HCT116 (cell line): ENCODE measurements around the gene PTS. TPM values are rescaled to one million over a fixed set of nuclear protein-coding genes. Genes with fewer than 3 reads are reported as not detected.

Source experiments
- ATAC-seq: fragments of 200-7000 bp; cut with Tn5 transposase; 2 replicates; pipeline ENCODE4 v1.9.1; 2020; ENCODE audit warnings: mild to moderate bottlenecking, moderate library complexity
- Bru-seq: library from RNA; stranded (reverse); fragments of 400-500 nt; gene quantifications from one replicate; lab custom pipeline; 2021; lab: Mats Ljungman, UMichigan
- BruChase-seq, 2 experiments: library from RNA; stranded (reverse); fragments of 400-500 nt; gene quantifications; one replicate each; lab custom pipeline; 2021; lab: Mats Ljungman, UMichigan
- BruUV-seq: library from RNA; stranded (reverse); fragments of 400-500 nt; replicated peaks from 2 replicates; lab custom pipeline; 2021; lab: Mats Ljungman, UMichigan
- CTCF ChIA-PET: fragments of 300-600 bp; sonication (Branson Sonifier 250); formaldehyde crosslinking; loops from one replicate; lab custom pipeline; 2021; ENCODE audit warnings: antibody characterized with exemption; lab: Charles Lee
- POLR2A ChIA-PET: fragments of 300-600, 350-600 bp; sonication (Branson Sonifier 250); formaldehyde crosslinking; loops from one replicate; lab custom pipeline; 2021; ENCODE audit warnings: antibody characterized with exemption; lab: Charles Lee
- RAD21 ChIA-PET, 2 experiments: fragments of 300-600 bp; sonication (Branson Sonifier 250); formaldehyde crosslinking; loops; one replicate each; lab custom pipeline; 2023; ENCODE audit warnings: low total read pairs in 2 of 2; ENCODE audit not compliant: uncharacterized antibody in 2 of 2, unreplicated experiment in 2 of 2, low non-redundant PET in 1 of 2; lab: Charles Lee
- DNase-seq: peaks from one replicate; pipeline ENCODE4 v3.0.0-alpha.2; 2010; ENCODE audit warnings: low read depth, low spot score
- H2AFZ ChIP-seq: fragments of 200-600 bp; shearing (Covaris generic), sonication (generic); 2 replicates; pipeline ENCODE4 v1.6.1; 2017; ENCODE audit warnings: low read depth, mixed run types, mixed read lengths, antibody characterized with exemption, low read length; ENCODE audit not compliant: poor library complexity, severe bottlenecking
- H3K27ac ChIP-seq: 2 replicates; pipeline ENCODE4 v1.5.1; 2012; ENCODE audit warnings: low read depth, low read length
- H3K27me3 ChIP-seq: fragments of 200-600 bp; sonication (generic); 2 replicates; pipeline ENCODE4 v1.6.1; 2016; ENCODE audit warnings: mixed run types, low read length, mixed read lengths; ENCODE audit not compliant: insufficient read depth
- H3K36me3 ChIP-seq, 2 experiments: fragments of 200-500 bp in 1 of 2; fragments of 200-600 bp in 1 of 2; sonication (Bioruptor generic) in 1 of 2; sonication (generic) in 1 of 2; 2 replicates each; pipeline versions ENCODE4 v1.5.1 to v1.6.1; 2014 to 2016; ENCODE audit warnings: low read length in 2 of 2, inconsistent platforms in 1 of 2, mixed read lengths in 1 of 2, mixed run types in 1 of 2; ENCODE audit not compliant: insufficient read depth in 2 of 2, control insufficient read depth in 1 of 2
- H3K4me1 ChIP-seq, 2 experiments: fragments of 200-600 bp in 1 of 2; sonication (generic) in 1 of 2; 2 replicates each; pipeline versions ENCODE4 v1.5.1 to v1.6.1; 2012 to 2017; ENCODE audit warnings: low read length in 2 of 2, inconsistent platforms in 1 of 2, mild to moderate bottlenecking in 1 of 2, mixed read lengths in 1 of 2, mixed run types in 1 of 2, moderate library complexity in 1 of 2; ENCODE audit not compliant: insufficient read depth in 2 of 2, control insufficient read depth in 1 of 2
- H3K4me2 ChIP-seq: fragments of 200-600 bp; sonication (generic); 2 replicates; pipeline ENCODE4 v1.6.1; 2017; ENCODE audit warnings: mixed run types, low read length, mixed read lengths
- H3K4me3 ChIP-seq, 2 experiments: fragments of 200-600 bp in 1 of 2; sonication (generic) in 1 of 2; replicated peaks in 1 of 2; 2 replicates each; pipeline ENCODE4 v1.5.1; 2011 to 2016; ENCODE audit warnings: low read length in 2 of 2, control low read depth in 1 of 2, low read depth in 1 of 2, mild to moderate bottlenecking in 1 of 2, mixed read lengths in 1 of 2, mixed run types in 1 of 2
- H3K79me2 ChIP-seq: fragments of 200-600 bp; sonication (generic); 2 replicates; pipeline ENCODE4 v1.6.1; 2017; ENCODE audit warnings: mild to moderate bottlenecking, mixed run types, low read length, moderate library complexity, mixed read lengths; ENCODE audit not compliant: insufficient read depth
- H3K9ac ChIP-seq: fragments of 200-600 bp; sonication (generic); 2 replicates; pipeline ENCODE4 v1.6.1; 2016; ENCODE audit warnings: low read length, mixed read lengths
- H3K9me2 ChIP-seq: fragments of 200-600 bp; sonication (generic), shearing (Covaris generic); 2 replicates; pipeline ENCODE4 v1.6.1; 2017; ENCODE audit warnings: mixed run types, mild to moderate bottlenecking, moderate library complexity; ENCODE audit not compliant: insufficient read depth
- H3K9me3 ChIP-seq, 2 experiments: fragments of 200-500 bp in 1 of 2; fragments of 200-600 bp in 1 of 2; sonication (Bioruptor generic) in 1 of 2; sonication (generic) in 1 of 2; 2 replicates each; pipeline ENCODE4 v1.6.1; 2014 to 2017; ENCODE audit warnings: low read length in 2 of 2, mixed read lengths in 2 of 2, inconsistent platforms in 1 of 2, low read depth in 1 of 2, mild to moderate bottlenecking in 1 of 2, mixed run types in 1 of 2, moderate library complexity in 1 of 2; ENCODE audit not compliant: control insufficient read depth in 1 of 2, insufficient read depth in 1 of 2
- H4K20me1 ChIP-seq: fragments of 200-600 bp; sonication (generic), shearing (Covaris generic); 2 replicates; pipeline ENCODE4 v1.6.1; 2017; ENCODE audit warnings: mixed run types, mild to moderate bottlenecking, moderate library complexity; ENCODE audit not compliant: insufficient read depth
- CEBPB ChIP-seq: IDR thresholded peaks from 2 replicates; pipeline ENCODE4 v1.6.1; 2012; ENCODE audit warnings: low read depth
- CTCF ChIP-seq, 3 experiments: fragments of 200-600 bp in 1 of 3; sonication (generic) in 1 of 3; IDR thresholded peaks in 2 of 3; conservative IDR thresholded peaks in 1 of 3; 2 replicates each; pipeline ENCODE4 v1.5.1; 2012 to 2017; ENCODE audit warnings: low read depth in 2 of 3, low read length in 2 of 3, antibody characterized with exemption in 1 of 3, borderline replicate concordance in 1 of 3, control low read depth in 1 of 3, mild to moderate bottlenecking in 1 of 3, mixed read lengths in 1 of 3, mixed run types in 1 of 3, moderate library complexity in 1 of 3; ENCODE audit not compliant: insufficient read depth in 1 of 3
- ELF1 ChIP-seq: IDR thresholded peaks from 2 replicates; pipeline ENCODE4 v1.6.1; 2012; ENCODE audit warnings: low read depth, borderline replicate concordance
- EZH2 ChIP-seq: fragments of 200-600 bp; sonication (generic); IDR thresholded peaks from 2 replicates; pipeline ENCODE4 v1.6.1; 2017; ENCODE audit warnings: antibody characterized with exemption, mixed run types
- EZH2phosphoT487 ChIP-seq: fragments of 200-600 bp; IDR thresholded peaks from 2 replicates; pipeline ENCODE4 v1.6.1; 2018; ENCODE audit warnings: antibody characterized with exemption, borderline replicate concordance
- JUND ChIP-seq: IDR thresholded peaks from 2 replicates; pipeline ENCODE4 v1.6.1; 2012
- MAX ChIP-seq: IDR thresholded peaks from 2 replicates; pipeline ENCODE4 v1.6.1; 2012
- POLR2A ChIP-seq: IDR thresholded peaks from 2 replicates; pipeline ENCODE4 v1.7.0; 2011; ENCODE audit warnings: borderline replicate concordance; ENCODE audit not compliant: insufficient read depth, insufficient read length; ENCODE audit errors: extremely low read depth
- POLR2AphosphoS5 ChIP-seq: IDR thresholded peaks from 2 replicates; pipeline ENCODE4 v1.6.1; 2011; ENCODE audit warnings: mild to moderate bottlenecking, low read depth, low read length, moderate library complexity
- RAD21 ChIP-seq: IDR thresholded peaks from 2 replicates; pipeline ENCODE4 v1.6.1; 2012; ENCODE audit warnings: low read depth, mild to moderate bottlenecking
- SIN3A ChIP-seq: IDR thresholded peaks from 2 replicates; pipeline ENCODE4 v1.6.1; 2012; ENCODE audit warnings: low read depth
- SRF ChIP-seq: IDR thresholded peaks from 2 replicates; pipeline ENCODE4 v1.6.1; 2012; ENCODE audit warnings: low read depth
- YY1 ChIP-seq: IDR thresholded peaks from 2 replicates; pipeline ENCODE4 v1.6.1; 2011; ENCODE audit warnings: low read length, low read depth, moderate library complexity, mild to moderate bottlenecking; ENCODE audit not compliant: insufficient replicate concordance; ENCODE audit errors: extremely low read depth
- ZNF274 ChIP-seq: fragments of 200-500 bp; sonication (Bioruptor generic); IDR thresholded peaks from 2 replicates; pipeline ENCODE4 v1.6.1; 2014; ENCODE audit warnings: mild to moderate bottlenecking, low read depth, low read length, inconsistent platforms
- intact Hi-C: fragments of 100-400 bp; cut with micrococcal nuclease; formaldehyde crosslinking; loops from 2 replicates; pipeline ENCODE4 v1.10.0; 2022
- long read RNA-seq: library from polyadenylated mRNA; unstranded; transcript quantifications from one replicate; pipeline ENCODE4 v2.0.0, GENCODE V29; 2021; ENCODE audit not compliant: unreplicated experiment
- polyA plus RNA-seq: library from polyadenylated mRNA; unstranded; fragments of >200 nt; gene quantifications from 2 replicates; pipeline ENCODE4 v1.2.1, GENCODE V29; 2012; ENCODE audit warnings: missing spikeins
- total RNA-seq: library from RNA; stranded (reverse); gene quantifications from one replicate; pipeline ENCODE4 v1.2.1, GENCODE V29; 2021; ENCODE audit not compliant: unreplicated experiment
- TF ChIP-seq, protein P1 (sequence below): IDR thresholded peaks from 2 replicates; pipeline ENCODE4 v1.6.1; 2012; ENCODE audit warnings: low read depth
- TF ChIP-seq, protein P2 (sequence below): IDR thresholded peaks from 2 replicates; pipeline ENCODE4 v1.6.1; 2011; ENCODE audit warnings: mild to moderate bottlenecking, low read length, moderate library complexity; ENCODE audit not compliant: insufficient replicate concordance; ENCODE audit errors: extremely low read depth

PTS gene
- total RNA-seq (45.7 TPM), Bru-seq, nascent RNA (percentile 94 among the genes with signal in this experiment), BruChase-seq, experiment 1, labeled RNA remaining after a 6-hour chase (percentile 89 among the genes with signal in this experiment), BruChase-seq, experiment 2, labeled RNA remaining after a 2-hour chase (percentile 92 among the genes with signal in this experiment)
- 21.3 and 24.4 TPM in 2 replicates for polyA plus RNA-seq
- long read RNA-seq, transcript PTS-206 (3 exons, 601 nt): minor isoform, 5 of 35 reads
- long read RNA-seq, transcript PTS-201 (6 exons, 935 nt): major isoform, 23 of 35 reads
- long read RNA-seq, partial matches to known transcripts: 1 of 35 reads
- long read RNA-seq, other reads (novel, unspliced or antisense): 5 of 35 reads

GRCh38 chr11:112226062-112226830 is at the start of gene PTS:
PTS (plus strand) TSS chr11:112226428; CDS start chr11:112226444, 16 bp downstream.
- no peaks in the 10 kb centered on the region for H3K27me3 ChIP-seq
- H3K9me3 ChIP-seq: no peaks in the 10 kb centered on the region
- H3K36me3 ChIP-seq: peaks cover 0 to 5% of the 10 kb centered on the region in 2 experiments; a peak in 2 of 4 replicates
- peaks cover 4 to 9% of the 10 kb centered on the region in 2 experiments for H3K4me1 ChIP-seq
- ChIA-PET CTCF (interaction anchor here (1.8 kb wide), 1 partner anchor 54 kb away, joined by 11 read pairs; no protein-coding TSS in a partner anchor), RAD21 (interaction anchor here in 1 of 2 experiments (0.6 kb wide), 1 partner anchor 24 kb away, joined by 6 read pairs; no protein-coding TSS in a partner anchor), POLR2A (interaction anchor here (0.9 kb wide), 1 partner anchor 51 kb away, joined by 4 read pairs; no protein-coding TSS in a partner anchor)
- H3K4me2 ChIP-seq: peak within 1 kb of the TSS; percentile 83
- peak; percentile 96 for ATAC-seq
- no peaks in the 10 kb centered on the region for H3K9me2 ChIP-seq
- H4K20me1 ChIP-seq: no peaks in the 10 kb centered on the region
- H3K27ac ChIP-seq: peak within 1 kb of the TSS; percentile 86
- peak within 1 kb of the TSS; percentile 86 for H3K9ac ChIP-seq
- peak within 1 kb of the TSS; percentile 80 for H2AFZ ChIP-seq
- peaks cover 44% of the 10 kb centered on the region for H3K79me2 ChIP-seq
- intact Hi-C loops: no loop called here
- peak; percentile 72 for DNase-seq
- H3K4me3 ChIP-seq: peak within 1 kb of the TSS; percentile 71 to 85
- BruUV-seq: no TSS peak
- TF ChIP-seq SIN3A: no peak; the same call in 1 of the 2 replicates
- TF ChIP-seq SRF: no peak
- no peak for TF ChIP-seq CTCF (IDR thresholded peaks at IDR 0.05 in 2 of 3, conservative IDR thresholded peaks at IDR 0.05 in 1 of 3; ENCODE audit: borderline replicate concordance in 1 of 3, insufficient read depth in 1 of 3, low read depth in 2 of 3, low read length in 2 of 3)
- TF ChIP-seq ELF1: peak; percentile 21; the same call in 1 of the 2 replicates
- TF ChIP-seq POLR2A: peak; percentile 85
- no peak for TF ChIP-seq JUND
- no peak for TF ChIP-seq EZH2phosphoT487
- peak; percentile 95 for TF ChIP-seq POLR2AphosphoS5
- no peak for TF ChIP-seq ZNF274
- TF ChIP-seq MAX: no peak
- TF ChIP-seq, protein P1, sequence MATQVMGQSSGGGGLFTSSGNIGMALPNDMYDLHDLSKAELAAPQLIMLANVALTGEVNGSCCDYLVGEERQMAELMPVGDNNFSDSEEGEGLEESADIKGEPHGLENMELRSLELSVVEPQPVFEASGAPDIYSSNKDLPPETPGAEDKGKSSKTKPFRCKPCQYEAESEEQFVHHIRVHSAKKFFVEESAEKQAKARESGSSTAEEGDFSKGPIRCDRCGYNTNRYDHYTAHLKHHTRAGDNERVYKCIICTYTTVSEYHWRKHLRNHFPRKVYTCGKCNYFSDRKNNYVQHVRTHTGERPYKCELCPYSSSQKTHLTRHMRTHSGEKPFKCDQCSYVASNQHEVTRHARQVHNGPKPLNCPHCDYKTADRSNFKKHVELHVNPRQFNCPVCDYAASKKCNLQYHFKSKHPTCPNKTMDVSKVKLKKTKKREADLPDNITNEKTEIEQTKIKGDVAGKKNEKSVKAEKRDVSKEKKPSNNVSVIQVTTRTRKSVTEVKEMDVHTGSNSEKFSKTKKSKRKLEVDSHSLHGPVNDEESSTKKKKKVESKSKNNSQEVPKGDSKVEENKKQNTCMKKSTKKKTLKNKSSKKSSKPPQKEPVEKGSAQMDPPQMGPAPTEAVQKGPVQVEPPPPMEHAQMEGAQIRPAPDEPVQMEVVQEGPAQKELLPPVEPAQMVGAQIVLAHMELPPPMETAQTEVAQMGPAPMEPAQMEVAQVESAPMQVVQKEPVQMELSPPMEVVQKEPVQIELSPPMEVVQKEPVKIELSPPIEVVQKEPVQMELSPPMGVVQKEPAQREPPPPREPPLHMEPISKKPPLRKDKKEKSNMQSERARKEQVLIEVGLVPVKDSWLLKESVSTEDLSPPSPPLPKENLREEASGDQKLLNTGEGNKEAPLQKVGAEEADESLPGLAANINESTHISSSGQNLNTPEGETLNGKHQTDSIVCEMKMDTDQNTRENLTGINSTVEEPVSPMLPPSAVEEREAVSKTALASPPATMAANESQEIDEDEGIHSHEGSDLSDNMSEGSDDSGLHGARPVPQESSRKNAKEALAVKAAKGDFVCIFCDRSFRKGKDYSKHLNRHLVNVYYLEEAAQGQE: no peak
- TF ChIP-seq, protein P2, sequence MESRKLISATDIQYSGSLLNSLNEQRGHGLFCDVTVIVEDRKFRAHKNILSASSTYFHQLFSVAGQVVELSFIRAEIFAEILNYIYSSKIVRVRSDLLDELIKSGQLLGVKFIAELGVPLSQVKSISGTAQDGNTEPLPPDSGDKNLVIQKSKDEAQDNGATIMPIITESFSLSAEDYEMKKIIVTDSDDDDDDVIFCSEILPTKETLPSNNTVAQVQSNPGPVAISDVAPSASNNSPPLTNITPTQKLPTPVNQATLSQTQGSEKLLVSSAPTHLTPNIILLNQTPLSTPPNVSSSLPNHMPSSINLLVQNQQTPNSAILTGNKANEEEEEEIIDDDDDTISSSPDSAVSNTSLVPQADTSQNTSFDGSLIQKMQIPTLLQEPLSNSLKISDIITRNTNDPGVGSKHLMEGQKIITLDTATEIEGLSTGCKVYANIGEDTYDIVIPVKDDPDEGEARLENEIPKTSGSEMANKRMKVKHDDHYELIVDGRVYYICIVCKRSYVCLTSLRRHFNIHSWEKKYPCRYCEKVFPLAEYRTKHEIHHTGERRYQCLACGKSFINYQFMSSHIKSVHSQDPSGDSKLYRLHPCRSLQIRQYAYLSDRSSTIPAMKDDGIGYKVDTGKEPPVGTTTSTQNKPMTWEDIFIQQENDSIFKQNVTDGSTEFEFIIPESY: peak; percentile 24
- no peak for TF ChIP-seq CEBPB
- no peak for TF ChIP-seq EZH2
- TF ChIP-seq YY1: no peak
- no peak for TF ChIP-seq RAD21
